HepG2 (cell line): ENCODE data around the gene POLR1C.

ENCODE experiments used
- CAMTA2 ChIP-seq: sonication (generic); formaldehyde crosslinking; IDR thresholded peaks from 2 replicates; pipeline ENCODE4 v1.4.0; 2020; ENCODE audit warnings: mild to moderate bottlenecking, missing genetic modification reagents, borderline replicate concordance
- EHMT2 ChIP-seq: fragments of 200-600 bp; sonication (generic); IDR thresholded peaks from 2 replicates; pipeline ENCODE4 v1.7.0; 2017; ENCODE audit warnings: antibody characterized with exemption, low read depth, low read length, borderline replicate concordance
- ELF1 ChIP-seq: sonication (generic); formaldehyde crosslinking; IDR thresholded peaks from 2 replicates; pipeline ENCODE4 v1.4.0; 2020; ENCODE audit warnings: missing genetic modification reagents
- EP300 ChIP-seq, 3 experiments: sonication (generic) in 1 of 3; formaldehyde crosslinking in 1 of 3; IDR thresholded peaks; 2 replicates each; pipeline versions ENCODE4 v1.5.1 to v1.6.1; 2011 to 2020; ENCODE audit warnings: low read depth in 2 of 3, low read length in 2 of 3, borderline replicate concordance in 1 of 3, improper control_type of control experiment in 1 of 3, mild to moderate bottlenecking in 1 of 3, missing genetic modification reagents in 1 of 3, moderate library complexity in 1 of 3
- FOXA1 ChIP-seq, 2 experiments: fragments of 450-650 bp in 1 of 2; sonication (generic) in 1 of 2; formaldehyde crosslinking in 1 of 2; IDR thresholded peaks; 2 replicates each; pipeline versions ENCODE4 v1.4.0 to v1.6.1; 2016 to 2020; ENCODE audit warnings: missing genetic modification reagents in 1 of 2
- MAZ ChIP-seq, 2 experiments: sonication (generic) in 1 of 2; formaldehyde crosslinking in 1 of 2; IDR thresholded peaks; 2 replicates each; pipeline versions ENCODE4 v1.5.0 to v1.6.1; 2012 to 2020; ENCODE audit warnings: low read depth in 2 of 2, mild to moderate bottlenecking in 2 of 2, borderline replicate concordance in 1 of 2, improper control_type of control experiment in 1 of 2, low read length in 1 of 2, missing genetic modification reagents in 1 of 2, moderate library complexity in 1 of 2
- MED1 ChIP-seq: sonication (generic); formaldehyde crosslinking; IDR thresholded peaks from 2 replicates; pipeline ENCODE4 v1.4.0; 2020; ENCODE audit warnings: missing genetic modification reagents
- MZF1 ChIP-seq: sonication (generic); formaldehyde crosslinking; IDR thresholded peaks from 2 replicates; pipeline ENCODE4 v1.8.1; 2023; ENCODE audit warnings: mild to moderate bottlenecking, missing genetic modification reagents, borderline replicate concordance
- NBN ChIP-seq: fragments of 450-650 bp; conservative IDR thresholded peaks from 2 replicates; pipeline ENCODE4 v1.6.1; 2017
- STAT6 ChIP-seq: sonication (generic); formaldehyde crosslinking; IDR thresholded peaks from 2 replicates; pipeline ENCODE4 v1.4.0; 2020; ENCODE audit warnings: missing genetic modification reagents, mild to moderate bottlenecking, borderline replicate concordance
- ZNF777 ChIP-seq: sonication (generic); formaldehyde crosslinking; IDR thresholded peaks from 2 replicates; pipeline ENCODE4 v1.4.0; 2020; ENCODE audit warnings: missing genetic modification reagents
- ZNF879 ChIP-seq: sonication (generic); formaldehyde crosslinking; IDR thresholded peaks from 2 replicates; pipeline ENCODE4 v1.8.1; 2023; ENCODE audit warnings: missing genetic modification reagents
- ZZZ3 ChIP-seq: sonication (generic); formaldehyde crosslinking; IDR thresholded peaks from 2 replicates; pipeline ENCODE4 v1.4.0; 2020; ENCODE audit warnings: missing genetic modification reagents, mild to moderate bottlenecking, borderline replicate concordance
- TF ChIP-seq, protein P1 (sequence below): sonication (generic); formaldehyde crosslinking; IDR thresholded peaks from 2 replicates; pipeline ENCODE4 v1.4.0; 2020; ENCODE audit warnings: mild to moderate bottlenecking, low read depth, missing genetic modification reagents

- TF ChIP-seq EHMT2 (no peak), MAZ (IDR thresholded peaks at IDR 0.05; ENCODE audit: borderline replicate concordance, low read depth, low read length) (no peak), MAZ (CRISPR knock-in tag; IDR thresholded peaks at IDR 0.05; ENCODE audit: low read depth) (no peak), NBN (no peak), ZNF879 (CRISPR knock-in tag) (no peak), MZF1 (CRISPR knock-in tag) (no peak), FOXA1 (IDR thresholded peaks at IDR 0.05) (no peak), FOXA1 (CRISPR knock-in tag; IDR thresholded peaks at IDR 0.05) (no peak), EP300 (IDR thresholded peaks at IDR 0.05; ENCODE audit: low read depth in 2 of 2, low read length in 2 of 2) (no peak), EP300 (CRISPR knock-in tag; IDR thresholded peaks at IDR 0.05; ENCODE audit: borderline replicate concordance) (no peak), ZZZ3 (CRISPR knock-in tag) (no peak), STAT6 (no peak), ZNF777 (CRISPR knock-in tag) (no peak), MED1 (CRISPR knock-in tag) (no peak), ELF1 (CRISPR knock-in tag) (no peak), CAMTA2 (CRISPR knock-in tag) (no peak)
- TF ChIP-seq, protein P1, sequence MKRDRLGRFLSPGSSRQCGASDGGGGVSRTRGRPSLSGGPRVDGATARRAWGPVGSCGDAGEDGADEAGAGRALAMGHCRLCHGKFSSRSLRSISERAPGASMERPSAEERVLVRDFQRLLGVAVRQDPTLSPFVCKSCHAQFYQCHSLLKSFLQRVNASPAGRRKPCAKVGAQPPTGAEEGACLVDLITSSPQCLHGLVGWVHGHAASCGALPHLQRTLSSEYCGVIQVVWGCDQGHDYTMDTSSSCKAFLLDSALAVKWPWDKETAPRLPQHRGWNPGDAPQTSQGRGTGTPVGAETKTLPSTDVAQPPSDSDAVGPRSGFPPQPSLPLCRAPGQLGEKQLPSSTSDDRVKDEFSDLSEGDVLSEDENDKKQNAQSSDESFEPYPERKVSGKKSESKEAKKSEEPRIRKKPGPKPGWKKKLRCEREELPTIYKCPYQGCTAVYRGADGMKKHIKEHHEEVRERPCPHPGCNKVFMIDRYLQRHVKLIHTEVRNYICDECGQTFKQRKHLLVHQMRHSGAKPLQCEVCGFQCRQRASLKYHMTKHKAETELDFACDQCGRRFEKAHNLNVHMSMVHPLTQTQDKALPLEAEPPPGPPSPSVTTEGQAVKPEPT (CRISPR knock-in tag) = no peak
These were observed 42.4 kb downstream of the POLR1C start for GRCh38 chr6:43559328-43559727.
